Muscle of leg (tissue), 11 donors: ENCODE data around the gene PREB. TPM values are rescaled to one million over a fixed set of nuclear protein-coding genes. Genes with fewer than 3 reads are reported as not detected.

Source experiments
- DNase-seq: peaks from one replicate; pipeline ENCODE4 v3.0.0; 2013
- H3K27ac ChIP-seq: one replicate; pipeline ENCODE4 v1.5.1; 2013; ENCODE audit warnings: mild to moderate bottlenecking, low read length, control low read depth
- H3K27me3 ChIP-seq: one replicate; pipeline ENCODE4 v1.6.1; 2013; ENCODE audit warnings: low read length; ENCODE audit not compliant: control insufficient read depth, insufficient read depth
- H3K36me3 ChIP-seq: one replicate; pipeline ENCODE4 v1.6.1; 2013; ENCODE audit warnings: low read length; ENCODE audit not compliant: control insufficient read depth, insufficient read depth
- H3K4me1 ChIP-seq: one replicate; pipeline ENCODE4 v1.6.1; 2013; ENCODE audit warnings: low read length; ENCODE audit not compliant: control insufficient read depth, insufficient read depth
- H3K4me3 ChIP-seq: one replicate; pipeline ENCODE4 v1.5.1; 2013; ENCODE audit warnings: low read length, control low read depth
- H3K9me3 ChIP-seq: replicated peaks from 2 replicates; pipeline ENCODE4 v1.6.1; 2013; ENCODE audit warnings: low read depth, low read length; ENCODE audit not compliant: control insufficient read depth
- WGBS: methylation state at CpG from one replicate; pipeline ENCODE4 v1.1.5; 2013; ENCODE audit warnings: missing lambda C conversion rate; ENCODE audit not compliant: insufficient coverage; 5-methylcytosine and 5-hydroxymethylcytosine counted together
- polyA plus RNA-seq, 8 donors: library from polyadenylated mRNA; unstranded; fragments of 120-200 nt; gene quantifications; one replicate each; pipeline versions ENCODE4 v1.2.1 to v1.2.3, GENCODE V29; 2013; ENCODE audit warnings: inconsistent platforms in 1 of 8, low replicate concordance in 1 of 8; ENCODE audit not compliant: insufficient read length in 8 of 8, insufficient read depth in 1 of 8
- total RNA-seq: library from RNA; stranded (reverse); fragments of 120-200 nt; gene quantifications from one replicate; pipeline ENCODE4 v1.2.4, GENCODE V29; 2013

PREB gene
- total and polyA plus RNA-seq, 9 donors, result 26.9 to 38.9 (median 35.9) TPM

- Histone ChIP-seq H3K36me3 (no peaks in the 10 kb centered on the region), H3K27me3 (peaks cover 7% of the 10 kb centered on the region), H3K27ac (no peak within 1 kb of the TSS), H3K9me3 (no peaks in the 10 kb centered on the region), H3K4me1 (peaks cover 4% of the 10 kb centered on the region), H3K4me3 (no peak within 1 kb of the TSS)
- WGBS, result 74% methylated on average over 4 of the region's 4 CpGs
- DNase-seq, result no peak
Measured at GRCh38 chr2:27139310-27139709, 4.9 kb upstream of the PREB start, which contains the start of gene PRR30. Gene PRR30, minus strand, starts transcription at chr2:27139410. Its CDS starts 1,081 bp downstream, at chr2:27138329.

- H3K4me1 ChIP-seq, result peaks cover 11% of the 10 kb centered on the region
- WGBS, result 68% methylated on average over 7 of the region's 7 CpGs
Measured at GRCh38 chr2:27138111-27138510, 3.7 kb upstream of the PREB start.

GRCh38 chr2:27137322-27137935 is 3.0 kb upstream of the PREB start:
- Histone ChIP-seq H3K36me3 (peaks cover 5% of the 10 kb centered on the region), H3K9me3 (no peaks in the 10 kb centered on the region), H3K27ac (no peak overlapping the region), H3K4me3 (no peak overlapping the region), H3K4me1 (peaks cover 17% of the 10 kb centered on the region), H3K27me3 (peaks cover 2% of the 10 kb centered on the region)
- no peak for DNase-seq
- 89% methylated on average over 17 of the region's 21 CpGs for WGBS

More at GRCh38 chr2:27138111-27138510, 3.7 kb upstream of the PREB start:
- Histone ChIP-seq H3K4me3 (no peak overlapping the region), H3K27me3 (peaks cover 4% of the 10 kb centered on the region), H3K27ac (no peak overlapping the region), H3K9me3 (no peaks in the 10 kb centered on the region), H3K36me3 (no peaks in the 10 kb centered on the region)
- DNase-seq, result no peak

GRCh38 chr2:27136751-27137150 is 2.3 kb upstream of the PREB start:
- H3K36me3 ChIP-seq, result peaks cover 12% of the 10 kb centered on the region
- no peak for DNase-seq
- H3K27me3 ChIP-seq, result no peaks in the 10 kb centered on the region
- WGBS, result 89% methylated on average over 6 of the region's 7 CpGs
- no peaks in the 10 kb centered on the region for H3K9me3 ChIP-seq
- H3K4me1 ChIP-seq, result peaks cover 17% of the 10 kb centered on the region
- H3K4me3 ChIP-seq, result no peak overlapping the region
- no peak overlapping the region for H3K27ac ChIP-seq

GRCh38 chr2:27135478-27135955 is 1.1 kb upstream of the PREB start:
- 91% methylated on average over 9 of the region's 12 CpGs for WGBS
- H3K4me1 ChIP-seq, result peaks cover 17% of the 10 kb centered on the region
- no peak for DNase-seq
- no peak overlapping the region for H3K27ac ChIP-seq
- H3K9me3 ChIP-seq, result no peaks in the 10 kb centered on the region
- no peak overlapping the region for H3K4me3 ChIP-seq
- no peaks in the 10 kb centered on the region for H3K27me3 ChIP-seq
- H3K36me3 ChIP-seq, result peaks cover 25% of the 10 kb centered on the region

GRCh38 chr2:27134781-27135477 is 493 bp upstream of the PREB start:
- H3K27me3 ChIP-seq, result no peaks in the 10 kb centered on the region
- peak overlapping the region; percentile 25 for H3K4me3 ChIP-seq
- H3K27ac ChIP-seq, result peak overlapping the region; percentile 51
- H3K36me3 ChIP-seq, result peaks cover 30% of the 10 kb centered on the region
- WGBS, result 66% methylated on average over 20 of the region's 33 CpGs
- H3K9me3 ChIP-seq, result no peaks in the 10 kb centered on the region
- no peak for DNase-seq
- peaks cover 17% of the 10 kb centered on the region for H3K4me1 ChIP-seq

GRCh38 chr2:27133195-27133875 is 1.1 kb downstream of the PREB start:
- 53% methylated on average over 8 of the region's 14 CpGs for WGBS
- H3K27ac ChIP-seq, result no peak overlapping the region
- no peak for DNase-seq
- peak overlapping the region; percentile 93 for H3K4me3 ChIP-seq
- H3K9me3 ChIP-seq, result no peaks in the 10 kb centered on the region
- H3K27me3 ChIP-seq, result no peaks in the 10 kb centered on the region
- peaks cover 17% of the 10 kb centered on the region for H3K4me1 ChIP-seq
- peaks cover 37% of the 10 kb centered on the region for H3K36me3 ChIP-seq

- Histone ChIP-seq H3K27ac (no peak overlapping the region), H3K4me3 (no peak overlapping the region), H3K9me3 (no peaks in the 10 kb centered on the region), H3K4me1 (peaks cover 17% of the 10 kb centered on the region), H3K27me3 (no peaks in the 10 kb centered on the region), H3K36me3 (peaks cover 37% of the 10 kb centered on the region)
- DNase-seq, result no peak
- WGBS, result 89% methylated on average over 10 of the region's 11 CpGs
Measured at GRCh38 chr2:27131429-27131828, 3.0 kb downstream of the PREB start.

GRCh38 chr2:27130396-27130795 is 4.0 kb downstream of the PREB start:
- no peaks in the 10 kb centered on the region for H3K27me3 ChIP-seq
- 89% methylated on average over 10 of the region's 10 CpGs for WGBS
- DNase-seq, result no peak

More at GRCh38 chr2:27130396-27130795, 4.0 kb downstream of the PREB start:
- peaks cover 17% of the 10 kb centered on the region for H3K4me1 ChIP-seq
- H3K36me3 ChIP-seq, result peaks cover 37% of the 10 kb centered on the region
- H3K4me3 ChIP-seq, result no peak overlapping the region
- H3K27ac ChIP-seq, result no peak overlapping the region
- no peaks in the 10 kb centered on the region for H3K9me3 ChIP-seq
